ENCODE data around the gene LCAT. TPM values are rescaled to one million over a fixed set of nuclear protein-coding genes. Genes with fewer than 3 reads are reported as not detected.

LCAT gene
- total RNA-seq, 4 donors from 2014 or later = 10.8 to 25.8 (median 15.9) TPM

DNA sequence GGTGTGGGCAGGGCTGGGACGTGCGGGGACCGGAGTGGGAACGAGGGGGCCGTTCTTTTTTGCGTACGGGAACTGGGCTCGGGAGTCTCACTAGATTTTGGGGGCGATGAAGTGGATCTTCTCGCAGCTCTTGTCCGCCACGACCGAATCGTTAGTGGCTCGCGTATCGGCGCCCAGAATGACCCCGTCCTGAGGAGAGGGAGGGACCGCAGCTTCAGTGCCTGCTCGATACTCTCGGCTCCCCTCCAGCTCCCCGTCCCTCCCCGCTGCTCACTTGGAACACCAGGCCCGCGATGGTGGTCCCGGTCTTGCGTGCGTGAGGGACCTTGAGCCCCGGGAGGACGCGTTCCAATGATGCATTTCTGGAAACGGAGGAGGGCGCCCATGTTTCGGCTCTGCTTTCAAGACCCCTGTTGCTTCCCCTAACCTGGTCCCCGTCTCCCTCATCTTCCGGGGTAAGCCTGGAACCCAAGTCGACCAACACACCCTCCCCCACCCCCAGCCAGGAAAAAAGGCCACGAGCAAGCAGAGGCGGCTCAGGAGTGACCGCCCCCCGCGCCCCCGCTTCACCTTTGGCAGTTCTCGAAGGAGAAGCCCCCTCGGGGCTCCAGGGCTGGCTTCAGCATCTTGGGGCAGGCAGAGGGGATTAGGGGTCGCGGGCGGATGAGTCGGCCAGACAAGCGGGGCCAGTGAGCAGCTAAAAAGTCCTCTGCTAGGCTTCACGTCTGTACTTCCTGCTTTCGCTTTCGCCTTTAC lies 7.6 kb downstream of the LCAT start, which contains the start of gene PSMB10:
PSMB10 (minus strand) TSS at position 727 of the 756 bp plus-strand sequence; CDS start at position 626, 101 bp downstream.
- Histone ChIP-seq H3K27me3 (no peaks in the 10 kb centered on the region), H3K4me1 (peaks cover 0 to 40% (median 12%) of the 10 kb centered on the region in 3 donors), H3K36me3 (peaks cover 0 to 43% of the 10 kb centered on the region in 2 donors), H3K4me3 (peak within 1 kb of the TSS; percentile 49 to 94), H3K27ac (peak within 1 kb of the TSS; percentile 26 to 94 (median 92)), H3K9me3 (no peaks in the 10 kb centered on the region)
- peak; percentile 11 for ATAC-seq
- WGBS, 2 donors (ENCODE audit: low coverage in 1 of 2) = 0% methylated on average over 3 to 5 of the region's 54 CpGs
- TF ChIP-seq EP300 (IDR thresholded peaks at IDR 0.05) (no peak), POLR2AphosphoS5 (IDR thresholded peaks at IDR 0.05) (peak; percentile 62), POLR2A (IDR thresholded peaks at IDR 0.05) (peak; percentile 9 to 47)
- TF ChIP-seq, protein P1, sequence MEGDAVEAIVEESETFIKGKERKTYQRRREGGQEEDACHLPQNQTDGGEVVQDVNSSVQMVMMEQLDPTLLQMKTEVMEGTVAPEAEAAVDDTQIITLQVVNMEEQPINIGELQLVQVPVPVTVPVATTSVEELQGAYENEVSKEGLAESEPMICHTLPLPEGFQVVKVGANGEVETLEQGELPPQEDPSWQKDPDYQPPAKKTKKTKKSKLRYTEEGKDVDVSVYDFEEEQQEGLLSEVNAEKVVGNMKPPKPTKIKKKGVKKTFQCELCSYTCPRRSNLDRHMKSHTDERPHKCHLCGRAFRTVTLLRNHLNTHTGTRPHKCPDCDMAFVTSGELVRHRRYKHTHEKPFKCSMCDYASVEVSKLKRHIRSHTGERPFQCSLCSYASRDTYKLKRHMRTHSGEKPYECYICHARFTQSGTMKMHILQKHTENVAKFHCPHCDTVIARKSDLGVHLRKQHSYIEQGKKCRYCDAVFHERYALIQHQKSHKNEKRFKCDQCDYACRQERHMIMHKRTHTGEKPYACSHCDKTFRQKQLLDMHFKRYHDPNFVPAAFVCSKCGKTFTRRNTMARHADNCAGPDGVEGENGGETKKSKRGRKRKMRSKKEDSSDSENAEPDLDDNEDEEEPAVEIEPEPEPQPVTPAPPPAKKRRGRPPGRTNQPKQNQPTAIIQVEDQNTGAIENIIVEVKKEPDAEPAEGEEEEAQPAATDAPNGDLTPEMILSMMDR (IDR thresholded peaks at IDR 0.05) = no peak

DNA sequence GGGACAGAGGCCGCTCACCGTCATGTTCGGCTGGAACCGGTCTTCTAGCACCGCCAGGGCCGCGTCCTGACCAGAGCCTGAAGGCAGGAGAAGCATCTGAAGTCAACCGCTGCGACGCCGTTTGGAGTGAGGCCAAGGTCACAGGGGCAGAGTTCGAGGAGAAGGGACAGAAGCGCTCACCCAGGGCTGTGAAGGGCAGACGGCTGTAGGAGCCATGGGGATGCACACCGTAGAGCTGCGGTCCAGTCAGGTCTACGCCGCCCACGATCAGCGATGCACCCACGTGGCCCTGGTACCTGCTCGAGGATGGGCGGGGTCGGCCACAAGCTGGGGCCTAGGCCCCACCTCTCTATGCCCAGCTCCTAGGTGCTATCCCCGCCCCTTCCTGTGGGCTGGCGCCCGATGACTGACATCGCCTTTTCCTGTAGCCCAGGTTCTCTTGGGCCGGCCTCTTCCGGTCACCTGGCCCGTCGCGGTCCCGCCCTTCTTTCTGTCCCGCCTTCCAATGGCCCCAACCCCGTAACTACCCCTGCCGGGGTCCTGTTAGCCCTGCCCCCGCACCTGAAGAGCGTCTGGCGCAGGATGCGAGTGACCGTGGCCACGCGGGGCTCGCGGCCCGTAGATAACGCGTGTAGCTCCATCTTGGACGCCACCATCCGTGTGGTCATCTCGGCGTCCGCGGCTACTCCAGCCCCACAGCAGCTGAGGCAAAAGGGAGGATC lies 8.4 kb downstream of the LCAT start:
- Histone ChIP-seq H3K27ac (peak overlapping the region; percentile 26 to 94 (median 92)), H3K9me3 (no peaks in the 10 kb centered on the region), H3K4me1 (peaks cover 0 to 40% (median 12%) of the 10 kb centered on the region in 3 donors), H3K27me3 (no peaks in the 10 kb centered on the region), H3K36me3 (peaks cover 0 to 44% of the 10 kb centered on the region in 2 donors), H3K4me3 (peak overlapping the region; percentile 49 to 94)
- peak; percentile 96 for ATAC-seq
- peak; percentile 67 for TF ChIP-seq POLR2AphosphoS5 (IDR thresholded peaks at IDR 0.05)
- TF ChIP-seq POLR2A (IDR thresholded peaks at IDR 0.05) = peak; percentile 50 to 62
- TF ChIP-seq EP300 (IDR thresholded peaks at IDR 0.05) = no peak
- WGBS, 2 donors (ENCODE audit: low coverage in 1 of 2) = 0% methylated on average over 23 of the region's 55 CpGs; no CpG with 5 or more reads in 1 of the 2 donors

DNA sequence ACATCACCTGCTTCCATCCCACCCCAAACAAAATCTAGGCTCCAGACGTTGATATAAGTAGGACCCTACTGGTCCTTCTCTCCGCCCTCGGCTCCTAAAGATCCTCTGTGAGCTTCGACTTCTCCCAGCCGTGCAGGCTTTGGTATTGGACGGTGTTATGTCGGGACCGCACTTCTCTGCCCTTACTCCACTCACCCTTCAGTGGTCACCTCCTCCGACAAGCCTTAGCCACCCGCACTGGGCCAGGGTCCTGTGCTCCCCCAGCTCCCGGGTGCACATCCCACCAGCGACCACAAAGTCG lies 8.9 kb downstream of the LCAT start:
- H3K27me3 ChIP-seq = no peaks in the 10 kb centered on the region
- ATAC-seq = peak; percentile 0
- no peak for TF ChIP-seq POLR2A (IDR thresholded peaks at IDR 0.05)
- TF ChIP-seq, protein P1 (IDR thresholded peaks at IDR 0.05) = no peak
- TF ChIP-seq EP300 (IDR thresholded peaks at IDR 0.05) = no peak
- TF ChIP-seq POLR2AphosphoS5 (IDR thresholded peaks at IDR 0.05) = no peak
- H3K9me3 ChIP-seq = no peaks in the 10 kb centered on the region
- peaks cover 0 to 37% (median 12%) of the 10 kb centered on the region in 3 donors for H3K4me1 ChIP-seq
- H3K36me3 ChIP-seq = peaks cover 0 to 44% of the 10 kb centered on the region in 2 donors
- 7 to 8% methylated on average over 8 to 11 of the region's 13 CpGs for WGBS, 2 donors (ENCODE audit: low coverage in 1 of 2)
- H3K27ac ChIP-seq = peak overlapping the region in 3 of 4 donors; percentile 91 to 94 (median 93)
- peak overlapping the region; percentile 49 to 94 for H3K4me3 ChIP-seq

DNA sequence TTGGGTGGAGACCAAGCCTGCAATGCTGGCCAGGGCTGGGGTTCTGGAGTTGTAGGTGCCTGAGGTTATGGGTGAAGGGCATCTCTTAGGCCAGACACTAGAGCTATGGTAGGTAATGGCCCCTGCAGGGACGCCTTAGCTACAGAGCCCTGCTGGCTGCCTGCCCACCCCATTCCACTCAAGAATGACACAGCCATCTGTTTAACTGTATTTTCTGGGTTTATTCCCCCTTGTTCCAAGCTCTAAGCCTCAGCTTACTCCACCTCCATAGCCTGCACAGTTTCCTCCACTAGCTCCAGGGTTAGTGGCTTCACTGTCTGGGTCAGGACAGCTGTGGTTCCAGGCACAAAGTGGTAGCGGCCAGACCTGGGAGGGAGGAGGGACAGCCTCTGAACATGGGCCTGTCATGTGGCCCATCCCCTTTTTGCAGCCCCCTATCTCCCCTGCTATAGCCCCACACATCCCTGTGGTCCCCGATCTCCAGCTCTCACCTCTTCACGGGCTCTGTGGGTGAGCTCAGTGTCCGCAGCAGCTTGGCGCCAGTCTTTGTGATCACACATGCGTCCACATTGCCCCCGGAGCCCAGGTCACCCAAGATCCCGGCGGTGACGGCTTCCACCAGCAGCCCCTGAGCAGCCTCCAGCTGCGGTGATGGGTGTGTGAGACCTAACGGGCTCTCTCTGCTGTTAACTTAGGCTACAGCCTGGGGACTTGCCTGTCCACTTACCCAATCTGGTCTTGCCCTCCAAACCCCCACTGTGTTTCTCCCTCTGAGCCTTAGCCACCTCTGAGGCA lies 9.4 kb downstream of the LCAT start:
- WGBS, 2 donors (ENCODE audit: low coverage in 1 of 2) = 41% methylated on average over 4 to 6 of the region's 13 CpGs
- Histone ChIP-seq H3K9me3 (no peaks in the 10 kb centered on the region), H3K27ac (peak overlapping the region in 3 of 4 donors; percentile 91 to 94 (median 93)), H3K4me3 (peak overlapping the region in 1 of 2 donors; percentile 94), H3K27me3 (no peaks in the 10 kb centered on the region), H3K4me1 (peaks cover 0 to 32% (median 12%) of the 10 kb centered on the region in 3 donors), H3K36me3 (peaks cover 0 to 44% of the 10 kb centered on the region in 2 donors)
- no peak for ATAC-seq
- TF ChIP-seq, protein P1 (IDR thresholded peaks at IDR 0.05) = no peak
- TF ChIP-seq EP300 (IDR thresholded peaks at IDR 0.05) (no peak), POLR2A (IDR thresholded peaks at IDR 0.05) (no peak), POLR2AphosphoS5 (IDR thresholded peaks at IDR 0.05) (no peak)

DNA sequence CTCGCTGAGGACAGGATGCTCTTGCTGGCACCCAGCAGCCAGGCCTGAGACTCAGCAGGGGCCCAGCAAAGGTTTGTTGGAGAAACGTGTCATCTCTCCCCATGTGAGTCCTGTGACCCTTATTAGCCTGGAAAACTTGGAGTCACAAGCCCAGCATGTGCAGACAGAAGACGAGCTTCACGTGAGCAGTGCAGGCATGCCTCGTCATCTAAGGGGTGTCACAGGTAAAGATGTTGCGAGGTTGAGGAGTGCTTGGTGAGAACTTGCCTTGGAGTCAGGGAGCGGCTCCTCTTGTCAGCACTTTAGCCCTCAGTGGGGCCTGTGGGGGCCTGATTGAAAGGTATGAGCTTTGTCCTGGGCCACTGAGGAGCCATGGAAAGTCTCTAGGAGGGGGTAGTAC lies 10.1 kb downstream of the LCAT start:
- peaks cover 0 to 29% (median 12%) of the 10 kb centered on the region in 3 donors for H3K4me1 ChIP-seq
- TF ChIP-seq, protein P1 (IDR thresholded peaks at IDR 0.05) = no peak
- TF ChIP-seq POLR2A (IDR thresholded peaks at IDR 0.05) (no peak), POLR2AphosphoS5 (IDR thresholded peaks at IDR 0.05) (no peak), EP300 (IDR thresholded peaks at IDR 0.05) (no peak)
- WGBS, 2 donors (ENCODE audit: low coverage in 1 of 2) = 60 to 83% methylated on average over 1 to 4 of the region's 7 CpGs
- no peak for ATAC-seq
- no peak overlapping the region for H3K4me3 ChIP-seq
- H3K36me3 ChIP-seq = peaks cover 0 to 47% of the 10 kb centered on the region in 2 donors
- H3K27me3 ChIP-seq = no peaks in the 10 kb centered on the region
- no peaks in the 10 kb centered on the region for H3K9me3 ChIP-seq
- no peak overlapping the region for H3K27ac ChIP-seq

Measured in gastroesophageal sphincter (tissue), 4 donors.